ENCODE measurements around the gene LIMS1.

DNA sequence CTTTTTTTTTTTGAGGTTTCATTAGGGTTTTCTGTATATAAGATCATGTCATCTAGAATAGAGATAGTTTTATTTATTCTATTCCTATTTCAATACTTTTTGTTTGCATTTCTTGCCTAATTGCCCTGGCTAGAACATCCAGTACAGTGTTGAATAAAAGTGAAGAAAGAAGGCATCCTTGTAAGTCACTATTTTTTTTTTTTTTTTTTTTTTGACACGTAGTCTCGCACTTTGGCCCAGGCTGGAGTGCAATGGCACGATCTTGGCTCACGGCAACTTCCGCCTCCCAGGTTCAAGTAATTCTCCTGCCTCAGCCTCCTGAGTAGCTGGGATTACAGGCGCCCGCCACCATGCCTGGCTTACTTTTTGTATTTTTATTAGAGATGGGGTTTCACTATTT, 157.2 kb downstream of the LIMS1 start:
- TF ChIP-seq, protein P1, sequence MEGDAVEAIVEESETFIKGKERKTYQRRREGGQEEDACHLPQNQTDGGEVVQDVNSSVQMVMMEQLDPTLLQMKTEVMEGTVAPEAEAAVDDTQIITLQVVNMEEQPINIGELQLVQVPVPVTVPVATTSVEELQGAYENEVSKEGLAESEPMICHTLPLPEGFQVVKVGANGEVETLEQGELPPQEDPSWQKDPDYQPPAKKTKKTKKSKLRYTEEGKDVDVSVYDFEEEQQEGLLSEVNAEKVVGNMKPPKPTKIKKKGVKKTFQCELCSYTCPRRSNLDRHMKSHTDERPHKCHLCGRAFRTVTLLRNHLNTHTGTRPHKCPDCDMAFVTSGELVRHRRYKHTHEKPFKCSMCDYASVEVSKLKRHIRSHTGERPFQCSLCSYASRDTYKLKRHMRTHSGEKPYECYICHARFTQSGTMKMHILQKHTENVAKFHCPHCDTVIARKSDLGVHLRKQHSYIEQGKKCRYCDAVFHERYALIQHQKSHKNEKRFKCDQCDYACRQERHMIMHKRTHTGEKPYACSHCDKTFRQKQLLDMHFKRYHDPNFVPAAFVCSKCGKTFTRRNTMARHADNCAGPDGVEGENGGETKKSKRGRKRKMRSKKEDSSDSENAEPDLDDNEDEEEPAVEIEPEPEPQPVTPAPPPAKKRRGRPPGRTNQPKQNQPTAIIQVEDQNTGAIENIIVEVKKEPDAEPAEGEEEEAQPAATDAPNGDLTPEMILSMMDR (IDR thresholded peaks at IDR 0.05): no peak
- TF ChIP-seq POLR2AphosphoS5 (IDR thresholded peaks at IDR 0.05; ENCODE audit: low read depth, low read length): no peak
